SK-N-SH (cell line): ENCODE measurements around the gene INPP5A. TPM values are rescaled to one million over a fixed set of nuclear protein-coding genes. Genes with fewer than 3 reads are reported as not detected.

ENCODE experiments used
- CTCF ChIA-PET: fragments of 300-600, 350-600 bp; formaldehyde crosslinking; extraction: SDS; loops from one replicate; lab custom pipeline; 2021; lab: Yijun Ruan, JAX
- POLR2A ChIA-PET: fragments of 350-600 bp; sonication (Branson Sonifier 250); formaldehyde crosslinking; extraction: SDS; loops from one replicate; lab custom pipeline; 2020; ENCODE audit warnings: antibody characterized with exemption, inconsistent platforms; lab: Yijun Ruan, JAX
- DNase-seq: peaks from one replicate; pipeline ENCODE4 v3.0.0; 2012
- H2AFZ ChIP-seq: fragments of 200-600 bp; sonication (generic); 2 replicates; pipeline ENCODE4 v1.8.1; 2016; ENCODE audit warnings: antibody characterized with exemption, mild to moderate bottlenecking, low read depth
- H3F3A ChIP-seq: fragments of 200-600 bp; sonication (generic); replicated peaks from 2 replicates; pipeline ENCODE3; 2016; ENCODE audit warnings: antibody characterized with exemption, mild to moderate bottlenecking; ENCODE audit not compliant: insufficient read depth
- H3K27ac ChIP-seq, 2 experiments: fragments of 200-500 bp in 1 of 2; fragments of 200-600 bp in 1 of 2; sonication (Bioruptor generic) in 1 of 2; sonication (generic), shearing (Covaris generic) in 1 of 2; 2 replicates each; pipeline versions ENCODE4 v1.5.1 to v1.6.1; 2014 to 2016; ENCODE audit warnings: low read depth in 2 of 2, inconsistent platforms in 1 of 2, low read length in 1 of 2, mild to moderate bottlenecking in 1 of 2, mixed read lengths in 1 of 2
- H3K27me3 ChIP-seq: fragments of 200-600 bp; sonication (generic), shearing (Covaris generic); 2 replicates; pipeline ENCODE4 v1.6.1; 2016; ENCODE audit warnings: mixed run types; ENCODE audit not compliant: insufficient read depth
- H3K36me3 ChIP-seq, 2 experiments: fragments of 200-500 bp in 1 of 2; fragments of 200-600 bp in 1 of 2; sonication (Bioruptor generic) in 1 of 2; sonication (generic) in 1 of 2; replicated peaks in 1 of 2; 2 replicates each; pipeline versions ENCODE3 to v1.5.1; 2014 to 2016; ENCODE audit warnings: low read length in 1 of 2, mild to moderate bottlenecking in 1 of 2; ENCODE audit not compliant: insufficient read depth in 2 of 2, control insufficient read depth in 1 of 2
- H3K4me1 ChIP-seq, 2 experiments: fragments of 200-500 bp in 1 of 2; fragments of 200-600 bp in 1 of 2; sonication (Bioruptor generic) in 1 of 2; sonication (generic), shearing (Covaris generic) in 1 of 2; 2 replicates each; pipeline versions ENCODE4 v1.5.1 to v1.6.1; 2014 to 2016; ENCODE audit warnings: low read depth in 1 of 2, low read length in 1 of 2, mixed run types in 1 of 2; ENCODE audit not compliant: insufficient read depth in 2 of 2, control insufficient read depth in 1 of 2
- H3K4me2 ChIP-seq: fragments of 200-600 bp; sonication (generic), shearing (Covaris generic); 2 replicates; pipeline ENCODE4 v1.6.1; 2017; ENCODE audit warnings: mixed run types
- H3K4me3 ChIP-seq, 2 experiments: fragments of 200-500 bp in 1 of 2; fragments of 200-600 bp in 1 of 2; sonication (Bioruptor generic) in 1 of 2; sonication (generic), shearing (Covaris generic) in 1 of 2; 2 replicates each; pipeline versions ENCODE4 v1.5.1 to v1.8.1; 2014 to 2016; ENCODE audit warnings: low read depth in 2 of 2, inconsistent platforms in 1 of 2, low read length in 1 of 2, mild to moderate bottlenecking in 1 of 2, mixed read lengths in 1 of 2, moderate library complexity in 1 of 2
- H3K79me2 ChIP-seq: fragments of 200-600 bp; sonication (generic); 2 replicates; pipeline ENCODE4 v1.8.1; 2017; ENCODE audit warnings: mild to moderate bottlenecking; ENCODE audit not compliant: insufficient read depth
- H3K9ac ChIP-seq: fragments of 200-600 bp; sonication (generic); 2 replicates; pipeline ENCODE4 v1.6.1; 2017; ENCODE audit warnings: mixed run types
- H3K9me2 ChIP-seq: fragments of 200-600 bp; sonication (generic); 2 replicates; pipeline ENCODE4 v1.6.1; 2017; ENCODE audit warnings: mixed run types
- H3K9me3 ChIP-seq: fragments of 200-600 bp; sonication (generic); 2 replicates; pipeline ENCODE4 v1.6.1; 2017; ENCODE audit warnings: mixed run types, mild to moderate bottlenecking, moderate library complexity
- H4K20me1 ChIP-seq: fragments of 200-600 bp; sonication (generic); 2 replicates; pipeline ENCODE4 v1.6.1; 2017; ENCODE audit warnings: mild to moderate bottlenecking, mixed run types; ENCODE audit not compliant: insufficient read depth
- CHD2 ChIP-seq: fragments of 150-350 bp; IDR thresholded peaks from 2 replicates; pipeline ENCODE4 v1.6.1; 2018; ENCODE audit warnings: low read length; ENCODE audit not compliant: partially characterized antibody
- CTCF ChIP-seq: fragments of 200-600 bp; sonication (generic); IDR thresholded peaks from 2 replicates; pipeline ENCODE4 v1.6.1; 2017; ENCODE audit warnings: antibody characterized with exemption, mild to moderate bottlenecking, moderate library complexity
- ELF1 ChIP-seq: IDR thresholded peaks from 2 replicates; pipeline ENCODE4 v1.4.0; 2012
- EZH2phosphoT487 ChIP-seq: fragments of 200-600 bp; sonication (generic); IDR thresholded peaks from 2 replicates; pipeline ENCODE4 v1.6.1; 2017; ENCODE audit warnings: low read depth, mixed run types, mild to moderate bottlenecking, antibody characterized with exemption, moderate library complexity, borderline replicate concordance
- FOSL2 ChIP-seq: IDR thresholded peaks from 2 replicates; pipeline ENCODE4 v1.4.0; 2012; ENCODE audit warnings: low read depth, mild to moderate bottlenecking, moderate library complexity, borderline replicate concordance
- FOXJ3 ChIP-seq: sonication (generic); formaldehyde crosslinking; IDR thresholded peaks from 2 replicates; pipeline ENCODE4 v1.5.1; 2020; ENCODE audit warnings: mild to moderate bottlenecking, missing genetic modification reagents
- FOXM1 ChIP-seq: IDR thresholded peaks from 2 replicates; pipeline ENCODE4 v1.4.0; 2012; ENCODE audit warnings: low read depth, mild to moderate bottlenecking
- JUND ChIP-seq: IDR thresholded peaks from 2 replicates; pipeline ENCODE4 v1.4.0; 2012
- MXI1 ChIP-seq: IDR thresholded peaks from 2 replicates; pipeline ENCODE4 v1.6.1; 2012; ENCODE audit warnings: mild to moderate bottlenecking, low read depth, low read length, improper control_type of control experiment
- NFIC ChIP-seq: IDR thresholded peaks from 2 replicates; pipeline ENCODE4 v1.4.0; 2012; ENCODE audit warnings: borderline replicate concordance
- NRF1 ChIP-seq: IDR thresholded peaks from 2 replicates; pipeline ENCODE4 v1.6.1; 2012; ENCODE audit warnings: low read depth, mild to moderate bottlenecking, low read length
- RAD21 ChIP-seq: IDR thresholded peaks from 2 replicates; pipeline ENCODE4 v1.6.1; 2012; ENCODE audit warnings: mild to moderate bottlenecking, low read length
- RCOR1 ChIP-seq: fragments of 150-350 bp; IDR thresholded peaks from 2 replicates; pipeline ENCODE4 v1.6.1; 2017; ENCODE audit warnings: antibody characterized with exemption, low read length
- REST ChIP-seq: IDR thresholded peaks from 2 replicates; pipeline ENCODE4 v1.6.1; 2012; ENCODE audit warnings: mild to moderate bottlenecking, low read depth, low read length, moderate library complexity
- RFX5 ChIP-seq: IDR thresholded peaks from 2 replicates; pipeline ENCODE4 v1.6.1; 2012; ENCODE audit warnings: mild to moderate bottlenecking, improper control_type of control experiment, low read length
- RXRA ChIP-seq: IDR thresholded peaks from 2 replicates; pipeline ENCODE4 v1.4.0; 2012; ENCODE audit warnings: low read depth, mild to moderate bottlenecking, borderline replicate concordance
- TAF1 ChIP-seq: IDR thresholded peaks from 2 replicates; pipeline ENCODE4 v1.6.1; 2012; ENCODE audit warnings: low read depth, mild to moderate bottlenecking, low read length, moderate library complexity, borderline replicate concordance
- ZBTB33 ChIP-seq: IDR thresholded peaks from 2 replicates; pipeline ENCODE4 v1.4.0; 2012; ENCODE audit warnings: low read depth, borderline replicate concordance
- WGBS: methylation state at CpG from one replicate; pipeline ENCODE4 v1.1.6; 2017; ENCODE audit warnings: low lambda C conversion rate; 5-methylcytosine and 5-hydroxymethylcytosine counted together
- polyA plus RNA-seq, 3 experiments: library from polyadenylated mRNA; depleted of rRNA; stranded (reverse); fragments of >200 nt; gene quantifications; 2 replicates each; pipeline ENCODE4 v1.2.3, GENCODE V29; 2012

Gene INPP5A
- polyA plus RNA-seq, 1 of the 3 experiments (the other 2 are of a cell fraction): 12.0 TPM

GRCh38 chr10:132678436-132679216 lies 141.0 kb downstream of the INPP5A start:
- POLR2A ChIA-PET: no interaction called here
- Histone ChIP-seq H3F3A (no peaks in the 10 kb centered on the region), H3K9me2 (no peaks in the 10 kb centered on the region)
- TF ChIP-seq JUND: no peak
- no peak for TF ChIP-seq RFX5
- TF ChIP-seq RCOR1: no peak
- no peak for TF ChIP-seq RAD21
- TF ChIP-seq FOXM1: no peak
- TF ChIP-seq MXI1: no peak
- TF ChIP-seq ZBTB33: no peak
- TF ChIP-seq REST: no peak
- TF ChIP-seq NFIC: no peak
- TF ChIP-seq FOSL2: no peak
- no peak for TF ChIP-seq FOXJ3 (CRISPR knock-in tag)
- TF ChIP-seq ELF1: no peak
- TF ChIP-seq NRF1: no peak
- no peak for TF ChIP-seq CTCF
- TF ChIP-seq TAF1: no peak
- TF ChIP-seq CHD2: no peak
- TF ChIP-seq RXRA: no peak
- TF ChIP-seq EZH2phosphoT487: no peak
- TF ChIP-seq, all 33 proteins: peak for 0
- H3K4me2 ChIP-seq: no peak overlapping the region
- CTCF ChIA-PET: interaction anchor here (1.5 to 3.0 kb wide), 2 partner anchors 10 to 24 kb away, joined by 3 to 14 read pairs; no protein-coding TSS in a partner anchor
- no peaks in the 10 kb centered on the region for H4K20me1 ChIP-seq
- DNase-seq: no peak
- no peaks in the 10 kb centered on the region for H3K79me2 ChIP-seq
- H3K4me3 ChIP-seq: no peak overlapping the region
- H3K27ac ChIP-seq: no peak overlapping the region
- H3K36me3 ChIP-seq: no peaks in the 10 kb centered on the region
- H2AFZ ChIP-seq: no peak overlapping the region
- H3K4me1 ChIP-seq: peaks cover 0 to 11% of the 10 kb centered on the region in 2 experiments; a peak in 1 of 4 replicates
- 88% methylated on average over 6 of the region's 13 CpGs for WGBS
- no peak overlapping the region for H3K9ac ChIP-seq
- no peaks in the 10 kb centered on the region for H3K9me3 ChIP-seq
- H3K27me3 ChIP-seq: no peaks in the 10 kb centered on the region
